ENCODE measurements around the gene TMEM69.

DNA sequence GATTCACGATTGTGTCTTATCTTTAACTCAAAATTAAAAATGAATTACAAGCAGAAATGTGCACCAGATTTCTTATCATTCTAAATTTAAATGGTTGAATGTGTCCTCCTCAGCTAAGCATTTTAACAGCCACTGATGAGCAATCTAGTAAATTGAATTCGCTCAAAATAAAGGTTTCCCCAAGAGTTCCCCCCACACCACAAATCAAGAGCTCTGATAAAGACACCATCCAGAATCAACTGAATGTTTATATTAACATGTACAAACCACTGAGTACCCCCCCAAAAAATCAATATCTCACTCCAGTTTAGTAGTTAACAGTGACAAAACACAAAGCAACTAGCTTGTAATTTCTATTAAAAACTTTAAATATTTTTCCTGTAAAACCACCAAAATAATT, 3.6 kb upstream of the TMEM69 start:
- TF ChIP-seq POLR2A (IDR thresholded peaks at IDR 0.05; ENCODE audit: insufficient read depth in 1 of 2, low read depth in 2 of 2, low read length in 2 of 2) = no peak
- TF ChIP-seq TBL1XR1 (IDR thresholded peaks at IDR 0.05; ENCODE audit: borderline replicate concordance, low read length, partially characterized antibody) = no peak
- TF ChIP-seq NBN (conservative IDR thresholded peaks at IDR 0.05) = no peak
- TF ChIP-seq ZNF616 (CRISPR knock-in tag; IDR thresholded peaks at IDR 0.05; ENCODE audit: low read depth) = no peak
- no peak for TF ChIP-seq FOXM1 (CRISPR knock-in tag; IDR thresholded peaks at IDR 0.05)
- no peak for TF ChIP-seq ELF4 (CRISPR knock-in tag; IDR thresholded peaks at IDR 0.05; ENCODE audit: borderline replicate concordance)
- TF ChIP-seq GZF1 (CRISPR knock-in tag; IDR thresholded peaks at IDR 0.05) = no peak
- TF ChIP-seq KDM1A (CRISPR knock-in tag; IDR thresholded peaks at IDR 0.05) = no peak
- TF ChIP-seq, protein P1, sequence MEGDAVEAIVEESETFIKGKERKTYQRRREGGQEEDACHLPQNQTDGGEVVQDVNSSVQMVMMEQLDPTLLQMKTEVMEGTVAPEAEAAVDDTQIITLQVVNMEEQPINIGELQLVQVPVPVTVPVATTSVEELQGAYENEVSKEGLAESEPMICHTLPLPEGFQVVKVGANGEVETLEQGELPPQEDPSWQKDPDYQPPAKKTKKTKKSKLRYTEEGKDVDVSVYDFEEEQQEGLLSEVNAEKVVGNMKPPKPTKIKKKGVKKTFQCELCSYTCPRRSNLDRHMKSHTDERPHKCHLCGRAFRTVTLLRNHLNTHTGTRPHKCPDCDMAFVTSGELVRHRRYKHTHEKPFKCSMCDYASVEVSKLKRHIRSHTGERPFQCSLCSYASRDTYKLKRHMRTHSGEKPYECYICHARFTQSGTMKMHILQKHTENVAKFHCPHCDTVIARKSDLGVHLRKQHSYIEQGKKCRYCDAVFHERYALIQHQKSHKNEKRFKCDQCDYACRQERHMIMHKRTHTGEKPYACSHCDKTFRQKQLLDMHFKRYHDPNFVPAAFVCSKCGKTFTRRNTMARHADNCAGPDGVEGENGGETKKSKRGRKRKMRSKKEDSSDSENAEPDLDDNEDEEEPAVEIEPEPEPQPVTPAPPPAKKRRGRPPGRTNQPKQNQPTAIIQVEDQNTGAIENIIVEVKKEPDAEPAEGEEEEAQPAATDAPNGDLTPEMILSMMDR (CRISPR knock-in tag; IDR thresholded peaks at IDR 0.05) = no peak

All from HepG2 (cell line).